Naive thymus-derived CD8-positive, alpha-beta T cell (primary cell): ENCODE results near the gene ICE2. TPM values are rescaled to one million over a fixed set of nuclear protein-coding genes. Genes with fewer than 3 reads are reported as not detected.

Source experiments
- ATAC-seq, 2 donors: fragments of 150-1000 bp; cut with Tn5 transposase in 1 of 2; sonication (Bioruptor Pico), chemical (Tn5 transposase) in 1 of 2; 1 replicate in 1 of 2; 2 replicates in 1 of 2; pipeline ENCODE4 v1.10.0; 2021; ENCODE audit warnings: mild to moderate bottlenecking in 2 of 2, moderate library complexity in 2 of 2
- POLR2A ChIA-PET: fragments of 350-600 bp; sonication (Branson Sonifier 250); formaldehyde crosslinking; loops from one replicate; lab custom pipeline; 2021; ENCODE audit warnings: antibody characterized with exemption; lab: Charles Lee
- DNase-seq, 10 donors: peaks; one replicate each; pipeline versions ENCODE4 v3.0.0 to v3.0.0-alpha.2; 2020 to 2022
- H3K27ac Mint-ChIP-seq, 10 donors: one replicate each; pipeline ENCODE4 v1.8.0; 2020 to 2022; ENCODE audit warnings: mild to moderate bottlenecking in 10 of 10, mixed read lengths in 10 of 10, moderate library complexity in 4 of 10, inconsistent platforms in 1 of 10
- H3K27me3 Mint-ChIP-seq, 5 donors: one replicate each; pipeline ENCODE4 v1.8.0; 2021 to 2022; ENCODE audit warnings: mixed read lengths in 5 of 5
- H3K36me3 Mint-ChIP-seq, 3 donors: one replicate each; pipeline ENCODE4 v1.8.0; 2020 to 2022; ENCODE audit warnings: mixed read lengths in 3 of 3, mild to moderate bottlenecking in 2 of 3, inconsistent platforms in 1 of 3
- H3K4me1 Mint-ChIP-seq, 4 donors: one replicate each; pipeline ENCODE4 v1.8.0; 2021 to 2022; ENCODE audit warnings: mixed read lengths in 4 of 4
- H3K4me3 Mint-ChIP-seq, 10 donors: one replicate each; pipeline ENCODE4 v1.8.0; 2020 to 2022; ENCODE audit warnings: mild to moderate bottlenecking in 10 of 10, mixed read lengths in 10 of 10, moderate library complexity in 6 of 10, inconsistent platforms in 1 of 10
- H3K9me3 Mint-ChIP-seq, 9 donors: one replicate each; pipeline ENCODE4 v1.8.0; 2020 to 2022; ENCODE audit warnings: mixed read lengths in 9 of 9, mild to moderate bottlenecking in 3 of 9, inconsistent platforms in 1 of 9, moderate library complexity in 1 of 9
- polyA plus RNA-seq, 3 donors: library from polyadenylated mRNA; unstranded; fragments of 300-500 nt; fragmentation: Illumina TruSeq; gene quantifications; one replicate each; pipeline ENCODE4 v1.2.3, GENCODE V29; 2021
- total RNA-seq, 8 experiments: library from RNA in 2 of 8; stranded (reverse) in 2 of 8; gene quantifications; one replicate each; pipeline ENCODE4 v1.2.3 and lab custom pipeline; 2021 to 2026

Gene ICE2
- total and polyA plus RNA-seq, 5 experiments from 2014 or later: 64.2 to 71.4 (median 69.2) TPM

GRCh38 chr15:60381148-60381788 lies 97.7 kb downstream of the ICE2 start:
- POLR2A ChIA-PET: interaction anchor here (0.6 kb wide), 1 partner anchor 141 kb away, joined by 6 read pairs; no protein-coding TSS in a partner anchor
- Mint-ChIP-seq H3K4me3 (no peak overlapping the region), H3K9me3 (no peaks in the 10 kb centered on the region), H3K27ac (no peak overlapping the region), H3K36me3 (peaks cover 0 to 7% (median 0%) of the 10 kb centered on the region in 3 donors), H3K27me3 (peaks cover 0 to 4% (median 0%) of the 10 kb centered on the region in 5 donors), H3K4me1 (peaks cover 0 to 4% (median 0%) of the 10 kb centered on the region in 4 donors)
- ATAC-seq: no peak
- DNase-seq: no peak

GRCh38 chr15:60379525-60380274 lies 99.2 kb downstream of the ICE2 start:
- ATAC-seq: no peak
- Mint-ChIP-seq H3K4me3 (no peak overlapping the region), H3K36me3 (peaks cover 0 to 8% (median 3%) of the 10 kb centered on the region in 3 donors), H3K9me3 (no peaks in the 10 kb centered on the region), H3K27me3 (peaks cover 0 to 4% (median 0%) of the 10 kb centered on the region in 5 donors), H3K4me1 (peaks cover 0 to 4% (median 0%) of the 10 kb centered on the region in 4 donors), H3K27ac (no peak overlapping the region)
- DNase-seq: no peak
- POLR2A ChIA-PET: no interaction called here

- Mint-ChIP-seq H3K27me3 (peaks cover 0 to 4% (median 0%) of the 10 kb centered on the region in 5 donors), H3K4me3 (no peak overlapping the region), H3K4me1 (peaks cover 0 to 4% (median 0%) of the 10 kb centered on the region in 4 donors), H3K9me3 (no peaks in the 10 kb centered on the region), H3K36me3 (peaks cover 0 to 8% (median 3%) of the 10 kb centered on the region in 3 donors), H3K27ac (no peak overlapping the region)
- DNase-seq (no peak), ATAC-seq (no peak)
- POLR2A ChIA-PET: no interaction called here
Observed at GRCh38 chr15:60379185-60379524, 99.8 kb downstream of the ICE2 start.

GRCh38 chr15:60376677-60377095 lies 102.3 kb downstream of the ICE2 start:
- POLR2A ChIA-PET: no interaction called here
- Mint-ChIP-seq H3K4me3 (no peak overlapping the region), H3K4me1 (no peaks in the 10 kb centered on the region), H3K36me3 (peaks cover 0 to 3% (median 2%) of the 10 kb centered on the region in 3 donors), H3K27ac (no peak overlapping the region), H3K27me3 (peaks cover 0 to 4% (median 0%) of the 10 kb centered on the region in 5 donors), H3K9me3 (no peaks in the 10 kb centered on the region)
- DNase-seq (no peak), ATAC-seq (no peak)

GRCh38 chr15:60375306-60375705 lies 103.6 kb downstream of the ICE2 start:
- Mint-ChIP-seq H3K9me3 (no peaks in the 10 kb centered on the region), H3K4me1 (no peaks in the 10 kb centered on the region)

GRCh38 chr15:60374628-60375081 lies 104.3 kb downstream of the ICE2 start:
- POLR2A ChIA-PET: no interaction called here
- Mint-ChIP-seq H3K9me3 (no peaks in the 10 kb centered on the region), H3K4me1 (no peaks in the 10 kb centered on the region), H3K4me3 (no peak overlapping the region), H3K27ac (no peak overlapping the region), H3K36me3 (peaks cover 0 to 3% (median 2%) of the 10 kb centered on the region in 3 donors), H3K27me3 (peaks cover 0 to 4% (median 0%) of the 10 kb centered on the region in 5 donors)
- ATAC-seq: no peak
- no peak for DNase-seq

More at GRCh38 chr15:60375306-60375705, 103.6 kb downstream of the ICE2 start:
- H3K27me3 Mint-ChIP-seq: peaks cover 0 to 4% (median 0%) of the 10 kb centered on the region in 5 donors
- no peak overlapping the region for H3K4me3 Mint-ChIP-seq
- H3K36me3 Mint-ChIP-seq: peaks cover 0 to 3% (median 2%) of the 10 kb centered on the region in 3 donors
- ATAC-seq: no peak
- POLR2A ChIA-PET: no interaction called here
- no peak overlapping the region for H3K27ac Mint-ChIP-seq
- no peak for DNase-seq

GRCh38 chr15:60374209-60374608 lies 104.7 kb downstream of the ICE2 start:
- DNase-seq (no peak), ATAC-seq (no peak)
- Mint-ChIP-seq H3K4me1 (no peaks in the 10 kb centered on the region), H3K4me3 (no peak overlapping the region), H3K36me3 (peaks cover 0 to 3% (median 2%) of the 10 kb centered on the region in 3 donors), H3K27me3 (peaks cover 0 to 4% (median 0%) of the 10 kb centered on the region in 5 donors), H3K27ac (no peak overlapping the region), H3K9me3 (no peaks in the 10 kb centered on the region)
- POLR2A ChIA-PET: interaction anchor here (0.5 kb wide), 1 partner anchor 20 kb away, joined by 3 read pairs; no protein-coding TSS in a partner anchor

GRCh38 chr15:60373745-60374144 lies 105.2 kb downstream of the ICE2 start:
- Mint-ChIP-seq H3K27ac (no peak overlapping the region), H3K9me3 (no peaks in the 10 kb centered on the region), H3K4me3 (no peak overlapping the region), H3K4me1 (no peaks in the 10 kb centered on the region), H3K36me3 (peaks cover 0 to 3% (median 2%) of the 10 kb centered on the region in 3 donors), H3K27me3 (peaks cover 0 to 4% (median 0%) of the 10 kb centered on the region in 5 donors)
- no peak for ATAC-seq
- no peak for DNase-seq
- POLR2A ChIA-PET: interaction anchor here (0.5 kb wide), 1 partner anchor 20 kb away, joined by 3 read pairs; no protein-coding TSS in a partner anchor

GRCh38 chr15:60373327-60373726 lies 105.6 kb downstream of the ICE2 start:
- no peaks in the 10 kb centered on the region for H3K9me3 Mint-ChIP-seq
- H3K27ac Mint-ChIP-seq: no peak overlapping the region
- DNase-seq: no peak
- no peaks in the 10 kb centered on the region for H3K4me1 Mint-ChIP-seq
- H3K4me3 Mint-ChIP-seq: no peak overlapping the region
- POLR2A ChIA-PET: no interaction called here
- H3K36me3 Mint-ChIP-seq: peaks cover 0 to 3% (median 2%) of the 10 kb centered on the region in 3 donors
- peaks cover 0 to 4% (median 0%) of the 10 kb centered on the region in 5 donors for H3K27me3 Mint-ChIP-seq
- no peak for ATAC-seq

- H3K4me3 Mint-ChIP-seq: no peak overlapping the region
- no peaks in the 10 kb centered on the region for H3K9me3 Mint-ChIP-seq
- no peak for DNase-seq
- ATAC-seq: no peak
- H3K27ac Mint-ChIP-seq: no peak overlapping the region
- peaks cover 0 to 4% (median 0%) of the 10 kb centered on the region in 5 donors for H3K27me3 Mint-ChIP-seq
- no peaks in the 10 kb centered on the region for H3K4me1 Mint-ChIP-seq
- POLR2A ChIA-PET: interaction anchor here (0.7 kb wide), 1 partner anchor 12 kb away, joined by 8 read pairs; no protein-coding TSS in a partner anchor
- peaks cover 0 to 3% (median 2%) of the 10 kb centered on the region in 3 donors for H3K36me3 Mint-ChIP-seq
Observed at GRCh38 chr15:60372756-60373155, 106.2 kb downstream of the ICE2 start.

GRCh38 chr15:60372227-60372626 lies 106.7 kb downstream of the ICE2 start:
- POLR2A ChIA-PET: no interaction called here
- Mint-ChIP-seq H3K27me3 (peaks cover 0 to 4% (median 0%) of the 10 kb centered on the region in 5 donors), H3K4me1 (no peaks in the 10 kb centered on the region), H3K27ac (no peak overlapping the region), H3K36me3 (peaks cover 0 to 3% (median 2%) of the 10 kb centered on the region in 3 donors), H3K4me3 (no peak overlapping the region), H3K9me3 (no peaks in the 10 kb centered on the region)
- ATAC-seq (no peak), DNase-seq (no peak)

GRCh38 chr15:60371175-60372051 lies 107.5 kb downstream of the ICE2 start:
- Mint-ChIP-seq H3K27ac (no peak overlapping the region), H3K36me3 (peaks cover 0 to 3% (median 2%) of the 10 kb centered on the region in 3 donors), H3K4me3 (no peak overlapping the region), H3K27me3 (peaks cover 0 to 4% (median 0%) of the 10 kb centered on the region in 5 donors), H3K4me1 (no peaks in the 10 kb centered on the region), H3K9me3 (no peaks in the 10 kb centered on the region)
- DNase-seq: no peak
- ATAC-seq: no peak
- POLR2A ChIA-PET: no interaction called here
